Fibroblast of peridontal ligament (primary cell): ENCODE results near the gene PRX.

Source experiments
- DNase-seq: peaks from one replicate; pipeline ENCODE4 v3.0.0-alpha.2; 2010; ENCODE audit errors: extremely low read depth

Gene PRX, protein sequence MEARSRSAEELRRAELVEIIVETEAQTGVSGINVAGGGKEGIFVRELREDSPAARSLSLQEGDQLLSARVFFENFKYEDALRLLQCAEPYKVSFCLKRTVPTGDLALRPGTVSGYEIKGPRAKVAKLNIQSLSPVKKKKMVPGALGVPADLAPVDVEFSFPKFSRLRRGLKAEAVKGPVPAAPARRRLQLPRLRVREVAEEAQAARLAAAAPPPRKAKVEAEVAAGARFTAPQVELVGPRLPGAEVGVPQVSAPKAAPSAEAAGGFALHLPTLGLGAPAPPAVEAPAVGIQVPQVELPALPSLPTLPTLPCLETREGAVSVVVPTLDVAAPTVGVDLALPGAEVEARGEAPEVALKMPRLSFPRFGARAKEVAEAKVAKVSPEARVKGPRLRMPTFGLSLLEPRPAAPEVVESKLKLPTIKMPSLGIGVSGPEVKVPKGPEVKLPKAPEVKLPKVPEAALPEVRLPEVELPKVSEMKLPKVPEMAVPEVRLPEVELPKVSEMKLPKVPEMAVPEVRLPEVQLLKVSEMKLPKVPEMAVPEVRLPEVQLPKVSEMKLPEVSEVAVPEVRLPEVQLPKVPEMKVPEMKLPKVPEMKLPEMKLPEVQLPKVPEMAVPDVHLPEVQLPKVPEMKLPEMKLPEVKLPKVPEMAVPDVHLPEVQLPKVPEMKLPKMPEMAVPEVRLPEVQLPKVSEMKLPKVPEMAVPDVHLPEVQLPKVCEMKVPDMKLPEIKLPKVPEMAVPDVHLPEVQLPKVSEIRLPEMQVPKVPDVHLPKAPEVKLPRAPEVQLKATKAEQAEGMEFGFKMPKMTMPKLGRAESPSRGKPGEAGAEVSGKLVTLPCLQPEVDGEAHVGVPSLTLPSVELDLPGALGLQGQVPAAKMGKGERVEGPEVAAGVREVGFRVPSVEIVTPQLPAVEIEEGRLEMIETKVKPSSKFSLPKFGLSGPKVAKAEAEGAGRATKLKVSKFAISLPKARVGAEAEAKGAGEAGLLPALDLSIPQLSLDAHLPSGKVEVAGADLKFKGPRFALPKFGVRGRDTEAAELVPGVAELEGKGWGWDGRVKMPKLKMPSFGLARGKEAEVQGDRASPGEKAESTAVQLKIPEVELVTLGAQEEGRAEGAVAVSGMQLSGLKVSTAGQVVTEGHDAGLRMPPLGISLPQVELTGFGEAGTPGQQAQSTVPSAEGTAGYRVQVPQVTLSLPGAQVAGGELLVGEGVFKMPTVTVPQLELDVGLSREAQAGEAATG (N-terminal part only)

DNA sequence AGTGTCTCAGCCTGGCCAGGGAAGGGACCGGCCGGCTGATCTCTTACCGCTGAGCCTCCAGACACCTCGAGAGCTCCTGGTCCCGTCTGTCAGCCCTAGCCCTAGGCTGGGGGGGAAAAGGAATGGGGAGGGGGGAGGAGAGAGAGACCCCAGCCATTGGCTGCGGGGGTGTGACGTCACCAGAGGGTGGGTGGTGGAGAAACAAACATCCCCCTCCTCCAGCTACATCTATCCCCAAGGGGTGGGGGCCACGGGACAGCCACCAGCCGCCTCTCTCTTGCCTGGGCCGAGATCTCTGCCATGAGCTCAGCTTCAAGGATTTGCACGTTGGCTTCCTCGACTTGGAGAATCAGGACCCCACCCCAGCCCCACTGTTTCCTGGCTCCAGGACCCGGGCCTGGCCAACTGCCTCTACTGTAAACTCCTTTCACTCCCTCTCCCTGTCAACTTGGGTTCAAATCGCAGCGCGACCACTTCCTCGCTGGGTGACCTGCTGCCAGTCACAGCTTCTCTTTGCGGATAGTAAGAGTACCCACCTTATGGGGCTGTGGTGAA lies at the start of gene PRX:
PRX (minus strand) TSS at position 88 of the 555 bp plus-strand sequence. CDS start 5,446 bp downstream, outside the sequence.
- no peak for DNase-seq

DNA sequence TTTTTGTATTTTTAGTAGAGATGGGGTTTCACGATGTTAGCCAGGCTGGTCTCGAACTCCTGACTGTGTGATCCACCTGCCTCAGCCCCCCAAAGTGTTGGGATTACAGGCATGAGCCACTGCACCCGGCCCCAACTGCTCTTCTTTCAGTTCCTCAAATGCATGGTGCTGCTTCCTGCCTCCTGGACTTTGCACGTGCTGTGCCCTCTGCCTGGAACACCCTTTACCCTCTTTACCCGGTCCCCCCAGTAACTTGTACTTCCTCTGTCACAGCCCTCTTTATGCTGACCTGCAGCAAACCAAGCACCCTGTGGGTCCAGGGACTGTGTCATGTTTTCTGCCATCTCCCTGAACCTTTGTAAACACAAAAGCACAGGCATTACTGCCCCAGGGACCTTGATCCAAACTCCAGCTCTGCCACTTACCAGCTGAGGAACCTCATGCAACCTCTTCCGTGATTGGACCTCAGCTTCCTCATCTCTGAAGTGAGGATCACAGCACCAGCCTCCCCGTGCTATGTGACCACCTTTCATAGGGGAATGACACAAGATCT lies 48.6 kb upstream of the PRX start:
- no peak for DNase-seq

DNA sequence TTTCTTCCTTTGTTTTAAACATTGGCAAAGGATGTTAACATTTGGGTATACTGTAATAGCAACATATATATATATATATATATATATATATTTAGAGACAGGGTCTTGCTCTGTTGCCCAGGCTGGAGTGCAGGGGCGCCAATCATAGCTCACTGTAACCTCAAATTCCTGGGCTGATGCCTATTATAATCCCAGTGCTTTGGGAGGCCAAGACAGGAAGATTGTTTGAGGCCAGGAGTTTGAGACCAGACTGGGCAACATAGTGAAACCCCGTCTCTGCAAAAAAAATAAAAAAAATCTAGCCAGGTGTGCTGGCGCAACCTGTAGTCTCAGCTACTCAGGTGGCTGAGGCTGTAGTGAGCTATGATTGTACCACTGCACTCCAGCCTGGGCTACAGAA lies 47.0 kb upstream of the PRX start:
- DNase-seq: no peak

DNA sequence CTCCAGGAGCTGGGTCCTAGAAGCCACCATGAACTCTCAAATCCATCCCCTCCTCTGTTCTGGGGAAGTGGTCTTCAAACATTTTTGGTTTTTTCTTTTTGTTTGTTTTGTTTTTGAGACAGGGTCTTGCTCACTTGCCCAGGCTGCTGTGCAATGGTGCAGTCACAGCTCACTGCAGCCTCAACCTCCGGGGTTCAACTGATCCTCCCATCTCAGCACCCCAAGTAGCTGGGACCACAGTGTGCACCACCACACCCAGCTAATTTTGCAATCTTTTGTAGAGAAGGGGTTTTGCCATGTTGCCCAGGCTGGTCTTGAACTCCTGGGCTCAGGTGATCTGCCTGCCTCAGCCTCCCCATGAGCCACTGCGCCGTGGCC lies 45.4 kb upstream of the PRX start:
- no peak for DNase-seq

DNA sequence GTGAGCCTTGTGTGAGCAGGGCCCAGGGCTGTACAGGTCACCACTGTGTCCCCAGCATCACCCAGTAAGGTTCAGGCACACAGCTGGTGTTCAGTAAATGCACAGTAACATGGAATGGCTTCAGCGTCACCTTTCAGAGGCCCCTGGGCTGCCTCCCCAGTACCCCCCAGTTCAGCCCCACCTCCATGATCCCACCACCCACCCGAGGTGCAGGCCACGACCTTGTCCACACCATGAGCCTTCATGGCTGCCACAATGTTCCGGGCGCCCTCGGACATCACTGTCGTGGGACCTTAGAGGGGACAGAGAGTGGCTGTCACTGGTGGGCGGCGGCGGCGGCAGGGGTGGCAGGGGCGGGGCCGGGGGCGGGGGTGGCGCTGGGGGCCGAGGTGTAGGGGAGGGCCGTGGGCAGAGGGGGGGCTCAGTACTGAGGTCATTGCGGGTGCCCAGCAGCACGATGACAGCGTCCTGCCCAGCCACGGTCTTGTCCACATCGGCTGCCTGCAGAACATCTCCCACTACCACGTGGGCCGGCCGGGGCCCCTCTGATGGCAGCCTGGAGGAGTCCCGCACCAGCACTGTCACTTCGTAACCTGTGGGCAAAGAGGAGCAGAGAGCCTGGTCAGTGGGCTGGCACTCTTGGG lies 44.9 kb upstream of the PRX start:
- DNase-seq: no peak

GRCh38 chr19:40457048-40457447 lies 43.9 kb upstream of the PRX start:
- DNase-seq: no peak

DNA sequence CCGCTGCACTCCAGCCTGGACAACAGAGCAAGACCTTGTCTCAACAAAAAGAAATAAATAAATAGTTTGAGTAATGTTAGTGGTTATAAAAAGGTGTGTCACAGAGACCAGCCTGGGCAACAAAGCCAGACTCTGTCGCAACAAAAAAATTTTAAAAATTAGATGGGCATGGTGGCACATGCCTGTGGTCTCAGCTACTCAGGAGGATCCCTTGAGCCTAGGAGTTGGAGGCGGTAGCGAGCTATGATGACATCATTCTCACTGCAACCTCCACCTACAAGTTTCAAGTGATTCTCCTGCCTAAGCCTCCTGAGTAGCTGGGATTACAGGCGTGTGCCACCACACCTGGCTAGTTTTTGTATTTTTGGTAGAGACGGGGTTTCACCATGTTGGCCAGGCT lies 40.8 kb upstream of the PRX start:
- DNase-seq: peak; percentile 7

GRCh38 chr19:40453151-40453735 lies 40.1 kb upstream of the PRX start:
- no peak for DNase-seq

DNA sequence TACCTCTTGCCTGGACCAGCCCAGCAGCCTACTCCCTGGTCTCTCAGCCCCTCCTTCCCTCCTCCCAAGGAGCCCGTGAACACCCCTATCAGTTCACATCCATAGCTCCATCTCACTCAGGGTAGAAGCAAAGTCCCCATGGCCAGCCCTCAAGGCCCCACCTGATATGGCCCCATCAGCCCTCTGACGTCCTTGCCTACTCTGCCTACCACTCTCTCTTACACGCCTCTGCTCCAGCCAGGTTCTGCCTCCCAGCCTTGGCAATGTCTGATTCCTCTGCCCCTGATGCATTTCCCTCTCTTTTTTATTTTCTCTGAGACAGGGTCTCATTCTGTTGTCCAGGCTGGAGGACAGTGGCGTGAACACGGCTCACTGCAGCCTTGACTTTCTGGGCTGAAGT lies 38.8 kb upstream of the PRX start:
- no peak for DNase-seq

GRCh38 chr19:40450664-40451063 lies 37.5 kb upstream of the PRX start:
- DNase-seq: no peak

- DNase-seq: no peak
Observed at GRCh38 chr19:40449506-40449905, 36.3 kb upstream of the PRX start.

DNA sequence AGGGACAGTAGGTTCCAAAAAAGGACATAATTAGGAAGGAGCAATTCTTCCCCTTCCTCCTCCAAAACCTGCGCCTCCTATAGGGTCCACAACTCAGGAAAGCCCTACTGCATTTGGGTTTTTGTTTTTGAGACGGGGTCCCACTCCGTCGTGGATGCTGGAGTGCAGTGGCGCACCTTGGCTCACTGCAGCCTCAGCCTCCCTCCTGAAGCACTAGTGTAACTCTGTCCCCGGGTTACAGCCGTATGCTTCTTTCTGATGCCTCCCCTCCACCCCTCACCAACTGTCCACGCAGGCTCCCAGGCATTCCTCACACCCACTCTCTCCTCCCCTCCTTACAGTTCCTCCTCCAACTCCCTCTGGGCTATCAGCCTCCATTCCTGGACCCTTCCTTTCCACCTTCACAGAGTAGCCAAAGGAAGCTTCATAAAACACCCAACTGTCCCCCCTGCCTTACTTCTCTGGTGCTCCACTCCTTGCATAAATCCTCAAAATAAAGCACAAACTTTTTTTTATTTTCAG lies 33.1 kb upstream of the PRX start:
- no peak for DNase-seq

DNA sequence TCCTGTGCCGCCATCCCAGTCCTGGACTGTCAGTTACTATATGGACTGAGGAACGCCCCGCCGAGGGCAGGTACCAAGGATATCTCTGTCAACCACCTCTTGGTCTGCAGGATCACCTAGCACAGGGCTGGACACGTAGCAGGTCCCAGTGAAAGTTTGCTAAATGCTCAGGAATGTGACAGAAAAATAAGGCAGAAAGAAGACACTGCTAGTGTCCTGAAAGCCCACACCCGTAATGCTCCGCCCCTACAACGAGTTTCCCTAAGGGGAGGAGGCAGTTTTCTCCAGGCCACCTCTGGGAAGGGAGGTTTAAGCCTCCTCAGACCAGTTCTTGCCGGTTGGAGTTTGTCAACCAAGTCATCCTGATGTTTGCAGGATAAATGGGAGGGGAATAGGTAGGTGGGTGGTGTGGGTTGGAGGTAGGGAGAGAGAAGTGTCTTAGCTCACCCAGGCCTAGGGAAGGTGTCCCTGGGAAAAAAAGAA lies 32.6 kb upstream of the PRX start:
- DNase-seq: no peak

DNA sequence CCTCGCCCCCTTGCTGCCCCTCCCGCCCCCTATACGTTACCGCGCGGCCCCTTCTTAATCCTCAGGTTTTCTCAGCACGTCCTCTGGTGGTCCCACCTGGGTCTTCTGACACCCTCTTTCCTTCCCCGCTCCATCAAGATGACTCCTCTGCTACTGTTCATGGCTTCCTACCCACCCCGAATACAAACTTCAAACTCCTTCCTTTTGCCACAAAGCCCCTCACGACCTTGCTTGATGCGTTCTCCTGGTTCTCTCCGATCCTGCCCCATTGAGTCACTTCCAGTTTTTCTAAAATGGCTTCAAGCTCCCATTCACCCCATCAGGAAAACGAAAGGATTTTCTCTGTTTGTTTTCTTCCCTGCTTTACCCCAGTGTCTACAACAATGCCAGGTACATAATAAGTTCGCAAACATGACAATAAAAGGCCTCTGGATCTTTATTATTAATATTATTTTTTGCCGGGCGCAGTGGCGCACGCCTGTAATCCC lies 31.7 kb upstream of the PRX start:
- no peak for DNase-seq

DNA sequence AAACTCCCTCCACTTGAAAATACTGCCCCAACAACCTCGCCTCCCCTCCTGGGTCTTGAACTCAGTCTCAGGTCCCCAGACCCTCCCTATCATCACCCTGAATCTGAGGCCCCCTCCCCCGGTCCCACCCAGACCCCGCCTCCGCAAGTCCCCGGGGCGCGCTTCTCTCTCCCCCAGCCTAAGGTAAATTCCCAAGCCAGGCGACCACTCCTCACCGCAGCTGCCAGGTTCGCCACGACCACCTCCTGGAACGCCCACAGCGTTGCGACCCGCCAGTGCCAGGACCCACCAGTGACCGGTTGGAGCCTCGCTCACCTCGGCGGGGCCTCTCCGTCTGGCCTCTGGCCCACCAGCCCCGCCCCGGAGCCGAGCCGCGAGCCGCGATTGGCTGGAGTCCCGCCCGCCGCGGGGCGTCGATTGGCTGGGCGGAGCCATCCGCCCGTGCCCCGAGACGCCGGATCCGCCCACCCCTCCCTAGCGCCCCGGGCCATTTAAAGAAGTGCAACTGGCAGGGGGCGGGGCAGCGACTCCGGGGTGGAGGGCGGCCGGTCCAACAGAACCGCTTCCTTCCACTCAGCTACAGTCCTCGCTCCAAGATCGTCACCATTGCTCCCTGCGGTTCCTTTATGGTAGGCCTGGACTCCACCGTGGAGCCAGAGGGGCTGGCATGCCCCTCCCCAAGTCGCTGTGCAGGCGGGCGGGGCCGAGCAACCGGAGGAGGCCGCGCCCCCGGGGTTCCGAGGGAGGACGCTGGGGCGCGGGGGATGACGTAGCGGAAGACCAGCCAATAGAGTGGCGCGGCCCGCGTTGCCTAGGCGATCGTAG lies 31.0 kb upstream of the PRX start, which contains the start of gene SERTAD3:
SERTAD3 (minus strand) TSS at position 336 of the 825 bp plus-strand sequence. CDS start 2,255 bp downstream, outside the sequence.
- DNase-seq: peak; percentile 89

- DNase-seq: peak; percentile 98
Observed at GRCh38 chr19:40443131-40443999, 30.2 kb upstream of the PRX start.

DNA sequence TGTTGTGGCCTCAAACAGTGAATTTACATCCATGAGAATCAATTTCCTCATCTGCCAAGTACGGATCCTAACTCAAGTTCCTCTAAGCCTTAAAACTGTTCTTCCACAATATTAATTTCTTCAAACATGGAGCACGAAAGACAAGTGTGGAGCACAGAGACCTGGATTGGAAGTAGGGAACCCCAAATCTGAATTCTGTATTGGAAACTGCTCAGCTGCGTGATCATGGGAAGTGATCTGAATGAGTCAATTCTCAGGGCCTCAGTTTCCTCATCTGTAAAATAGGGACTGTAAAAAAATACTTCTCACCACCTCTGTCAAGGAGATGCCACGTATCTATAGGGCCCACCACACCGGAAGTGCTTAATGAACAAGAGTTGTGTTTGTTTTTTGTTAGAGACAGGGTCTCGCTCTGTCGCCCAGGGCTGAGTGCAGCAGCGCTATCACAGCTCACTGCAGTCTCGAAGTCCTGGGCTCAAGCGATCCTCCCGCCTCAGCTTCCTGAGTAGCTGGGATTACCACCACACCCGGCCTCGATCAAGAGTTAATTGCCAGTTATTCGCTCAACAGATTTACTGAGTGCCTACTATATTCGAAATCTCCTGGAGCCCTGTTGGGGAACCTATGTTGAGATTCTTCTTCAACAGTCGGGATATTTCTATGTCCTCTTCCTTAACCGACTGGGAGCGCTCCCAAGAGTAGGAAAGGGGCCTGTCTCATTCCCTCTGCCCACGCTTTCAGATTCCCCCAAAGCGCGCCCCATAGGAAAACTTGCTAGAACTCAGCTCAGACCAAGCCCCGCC lies 29.4 kb upstream of the PRX start:
- no peak for DNase-seq
